Measurements from ENCODE around the gene LGR6. TPM values are rescaled to one million over a fixed set of nuclear protein-coding genes. Genes with fewer than 3 reads are reported as not detected.

LGR6 gene
- total and polyA plus RNA-seq, 2 donors (not counting 1 experiment from before 2014, with no cell fraction given): 0.28 TPM; not detected in 1

- no peak overlapping the region for H3K4me3 ChIP-seq (ENCODE audit: control extremely low read depth in 1 of 5, extremely low read depth in 1 of 5, insufficient read depth in 1 of 5, low read depth in 2 of 5, low read length in 4 of 5)
- POLR2A ChIA-PET: no interaction called here
- TF ChIP-seq CTCF (IDR thresholded peaks at IDR 0.05) (no peak), EZH2 (IDR thresholded peaks at IDR 0.05; ENCODE audit: borderline replicate concordance, insufficient read depth, low read depth, low read length, poor library complexity, severe bottlenecking) (no peak)
- peaks cover 9% of the 10 kb centered on the region for H3K4me1 Mint-ChIP-seq
- intact Hi-C loops (cut with micrococcal nuclease): no loop called here
- H3K9me3 Mint-ChIP-seq (ENCODE audit: insufficient read depth): no peaks in the 10 kb centered on the region
- H3K27me3 Mint-ChIP-seq: peaks cover 66% of the 10 kb centered on the region
- no peak overlapping the region for H3K27ac Mint-ChIP-seq
- no peaks in the 10 kb centered on the region for H3K36me3 ChIP-seq (replicated peaks in 1 of 2; ENCODE audit: control extremely low read depth in 1 of 2, control insufficient read depth in 1 of 2, extremely low read depth in 1 of 2, insufficient read depth in 2 of 2, low read length in 1 of 2)
- H3K79me2 ChIP-seq (ENCODE audit: control insufficient read depth, insufficient read depth, low read length): no peaks in the 10 kb centered on the region
- H3K27me3 ChIP-seq (replicated peaks in 1 of 4; ENCODE audit: control extremely low read depth in 1 of 4, control insufficient read depth in 3 of 4, insufficient read depth in 4 of 4, low read length in 3 of 4): peaks cover 0 to 53% (median 16%) of the 10 kb centered on the region in 4 experiments
- H3K9me3 ChIP-seq (ENCODE audit: control extremely low read depth in 1 of 3, control insufficient read depth in 2 of 3, insufficient read depth in 1 of 3, low read length in 2 of 3): no peaks in the 10 kb centered on the region
- no peak for ATAC-seq (ENCODE audit: low read depth)
- CTCF ChIA-PET: no interaction called here
- no peak overlapping the region for H3K4me3 Mint-ChIP-seq
- H3K9ac ChIP-seq (ENCODE audit: low read length): no peak overlapping the region
- WGBS (ENCODE audit: insufficient coverage): 79% methylated on average over 3 of the region's 4 CpGs
- no peak overlapping the region for H3K27ac ChIP-seq (ENCODE audit: low read length in 2 of 2)
- H3K4me2 ChIP-seq (replicated peaks; ENCODE audit: low read depth, low read length, poor library complexity, severe bottlenecking): no peak overlapping the region
- H2AFZ ChIP-seq (ENCODE audit: insufficient read depth, low read depth, low read length, poor library complexity, severe bottlenecking): no peak overlapping the region
- peaks cover 5 to 6% of the 10 kb centered on the region in 2 donors for H3K4me1 ChIP-seq (ENCODE audit: control insufficient read depth in 2 of 2, insufficient read depth in 2 of 2, low read length in 2 of 2)
- no peaks in the 10 kb centered on the region for H4K20me1 ChIP-seq (ENCODE audit: control insufficient read depth, insufficient read depth, low read length, poor library complexity, severe bottlenecking)
- no peak for DNase-seq
Measured at GRCh38 chr1:202216691-202217090, 23.1 kb downstream of the LGR6 start.

GRCh38 chr1:202217516-202217915 lies 23.9 kb downstream of the LGR6 start:
- H3K4me3 ChIP-seq (ENCODE audit: control extremely low read depth in 1 of 5, extremely low read depth in 1 of 5, insufficient read depth in 1 of 5, low read depth in 2 of 5, low read length in 4 of 5): no peak overlapping the region
- H3K4me1 ChIP-seq (ENCODE audit: control insufficient read depth in 2 of 2, insufficient read depth in 2 of 2, low read length in 2 of 2): peaks cover 5 to 6% of the 10 kb centered on the region in 2 donors
- no peak overlapping the region for H3K27ac ChIP-seq (ENCODE audit: low read length in 2 of 2)
- H3K9ac ChIP-seq (ENCODE audit: low read length): no peak overlapping the region
- H3K4me2 ChIP-seq (replicated peaks; ENCODE audit: low read depth, low read length, poor library complexity, severe bottlenecking): no peak overlapping the region
- H4K20me1 ChIP-seq (ENCODE audit: control insufficient read depth, insufficient read depth, low read length, poor library complexity, severe bottlenecking): no peaks in the 10 kb centered on the region
- H3K4me3 Mint-ChIP-seq: no peak overlapping the region
- H3K9me3 ChIP-seq (ENCODE audit: control extremely low read depth in 1 of 3, control insufficient read depth in 2 of 3, insufficient read depth in 1 of 3, low read length in 2 of 3): no peaks in the 10 kb centered on the region
- H3K27me3 Mint-ChIP-seq: peaks cover 59% of the 10 kb centered on the region
- H2AFZ ChIP-seq (ENCODE audit: insufficient read depth, low read depth, low read length, poor library complexity, severe bottlenecking): no peak overlapping the region
- DNase-seq: no peak
- no peaks in the 10 kb centered on the region for H3K79me2 ChIP-seq (ENCODE audit: control insufficient read depth, insufficient read depth, low read length)
- POLR2A ChIA-PET: no interaction called here
- H3K4me1 Mint-ChIP-seq: peaks cover 9% of the 10 kb centered on the region
- H3K36me3 ChIP-seq (replicated peaks in 1 of 2; ENCODE audit: control extremely low read depth in 1 of 2, control insufficient read depth in 1 of 2, extremely low read depth in 1 of 2, insufficient read depth in 2 of 2, low read length in 1 of 2): no peaks in the 10 kb centered on the region
- no peaks in the 10 kb centered on the region for H3K9me3 Mint-ChIP-seq (ENCODE audit: insufficient read depth)
- 95% methylated on average over 2 of the region's 3 CpGs for WGBS (ENCODE audit: insufficient coverage)
- no peak for ATAC-seq (ENCODE audit: low read depth)
- TF ChIP-seq EZH2 (IDR thresholded peaks at IDR 0.05; ENCODE audit: borderline replicate concordance, insufficient read depth, low read depth, low read length, poor library complexity, severe bottlenecking) (no peak), CTCF (IDR thresholded peaks at IDR 0.05) (no peak)
- H3K27ac Mint-ChIP-seq: no peak overlapping the region
- CTCF ChIA-PET: interaction anchor here (0.7 kb wide), 1 partner anchor 44 kb away, joined by 3 read pairs; no protein-coding TSS in a partner anchor
- intact Hi-C loops (cut with micrococcal nuclease): no loop called here
- peaks cover 0 to 45% (median 16%) of the 10 kb centered on the region in 4 experiments for H3K27me3 ChIP-seq (replicated peaks in 1 of 4; ENCODE audit: control extremely low read depth in 1 of 4, control insufficient read depth in 3 of 4, insufficient read depth in 4 of 4, low read length in 3 of 4)
